ENCODE measurements around the gene BIN1.

- TF ChIP-seq CTCF (conservative IDR thresholded peaks at IDR 0.05; ENCODE audit: low read depth, low read length) (no peak), EZH2 (IDR thresholded peaks at IDR 0.05; ENCODE audit: borderline replicate concordance, low read depth, low read length, poor library complexity, severe bottlenecking) (no peak)
These were observed 95.2 kb downstream of the BIN1 start for GRCh38 chr2:127011796-127012195.

Data from A673 (cell line).